Measurements from ENCODE around the gene PRKCA. TPM values are rescaled to one million over a fixed set of nuclear protein-coding genes. Genes with fewer than 3 reads are reported as not detected.

Gene PRKCA
- total and polyA plus RNA-seq, 9 of the 15 experiments (the other 6 are each of a cell fraction or from before 2014, with no cell fraction given): 3.2 to 33.0 (median 17.8) TPM

DNA sequence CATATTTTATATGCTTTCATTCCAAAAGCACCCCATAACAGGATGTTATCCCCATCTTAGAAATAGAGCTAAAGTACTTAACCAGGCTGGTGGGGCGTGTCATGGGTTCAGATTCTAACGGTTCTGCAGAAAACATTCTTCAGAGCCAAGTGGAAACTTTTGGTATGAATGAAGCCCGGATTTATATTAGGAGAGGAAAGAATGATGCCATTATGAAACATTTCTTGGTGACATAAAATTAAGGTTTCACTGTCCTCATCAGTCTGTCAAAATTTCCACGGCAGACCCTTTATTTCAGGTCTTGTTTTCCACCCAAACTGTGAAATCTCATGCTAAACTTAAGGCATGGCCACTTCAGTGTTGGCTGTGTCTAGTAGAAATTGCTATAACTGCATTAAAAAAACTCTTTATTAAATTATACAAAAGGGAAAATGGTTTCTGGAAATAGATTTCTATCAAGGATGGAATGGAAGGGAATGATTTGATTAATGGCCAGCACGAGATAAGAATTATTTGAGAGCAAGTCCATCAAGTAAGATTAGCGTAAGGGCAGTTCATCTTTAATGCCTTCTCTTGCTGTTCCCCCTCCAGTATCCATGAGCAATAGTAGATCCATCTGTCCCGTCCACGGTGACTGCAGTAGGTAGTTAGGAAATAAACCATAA, 11.7 kb downstream of the PRKCA start:
- no peak overlapping the region for H3K27ac ChIP-seq (ENCODE audit: extremely low read depth, low read depth, low read length)
- CTCF ChIA-PET (ENCODE audit: low intra/inter-chr PET ratio): no interaction called here
- H2AFZ ChIP-seq (ENCODE audit: low read depth, low read length): no peak overlapping the region
- H3K4me1 ChIP-seq (replicated peaks in 1 of 2; ENCODE audit: control insufficient read depth in 2 of 2, insufficient read depth in 2 of 2, low read length in 2 of 2): peaks cover 3% of the 10 kb centered on the region in 2 experiments; a peak in 1 of 5 replicates
- H4K20me1 ChIP-seq (replicated peaks; ENCODE audit: control insufficient read depth, insufficient read depth, low read length): no peaks in the 10 kb centered on the region
- H3K36me3 ChIP-seq (ENCODE audit: control insufficient read depth, insufficient read depth, low read length): peaks cover 26% of the 10 kb centered on the region
- no peaks in the 10 kb centered on the region for H3K27me3 ChIP-seq (ENCODE audit: control insufficient read depth in 2 of 2, insufficient read depth in 2 of 2, low read length in 2 of 2)
- intact Hi-C loops (cut with micrococcal nuclease) (no loop called here), in situ Hi-C loops (cut with MboI) (no loop called here)
- no peaks in the 10 kb centered on the region for H3K9me1 ChIP-seq (ENCODE audit: control insufficient read depth, insufficient read depth, low read length)
- H3K9ac ChIP-seq (ENCODE audit: insufficient read depth in 1 of 2, low read depth in 2 of 2, low read length in 2 of 2): no peak overlapping the region
- WGBS (ENCODE audit: insufficient coverage, low coverage, missing lambda C conversion rate): 79% methylated on average over 7 of the region's 8 CpGs
- TF ChIP-seq MED1 (CRISPR knock-in tag; IDR thresholded peaks at IDR 0.05; ENCODE audit: borderline replicate concordance) (no peak), L3MBTL2 (IDR thresholded peaks at IDR 0.05) (no peak), FOXP1 (CRISPR knock-in tag; IDR thresholded peaks at IDR 0.05) (no peak), E2F4 (CRISPR knock-in tag; IDR thresholded peaks at IDR 0.05; ENCODE audit: low read depth) (no peak), NFIX (CRISPR knock-in tag; IDR thresholded peaks at IDR 0.05; ENCODE audit: low read depth) (no peak), SAFB2 (IDR thresholded peaks at IDR 0.05; ENCODE audit: borderline replicate concordance, low read depth, low read length, severe bottlenecking) (no peak), LCOR (CRISPR knock-in tag; IDR thresholded peaks at IDR 0.05) (no peak), NEUROD1 (IDR thresholded peaks at IDR 0.05; ENCODE audit: borderline replicate concordance, low read depth, low read length, partially characterized antibody) (no peak), CBX8 (IDR thresholded peaks at IDR 0.05; ENCODE audit: borderline replicate concordance, extremely low read depth, low read depth, low read length, poor library complexity, severe bottlenecking) (no peak), RBFOX2 (IDR thresholded peaks at IDR 0.05; ENCODE audit: low read depth, low read length) (no peak)
- H3K79me2 ChIP-seq (ENCODE audit: control insufficient read depth, insufficient read depth, low read length): peaks cover 27% of the 10 kb centered on the region; the same call in 2 of the 3 replicates
- DNase-seq (ENCODE audit: extremely low read depth in 1 of 4, low spot score in 3 of 4) (no peak), ATAC-seq (no peak), FAIRE-seq (no peak)
- H3K4me3 ChIP-seq: no peak overlapping the region
- no peaks in the 10 kb centered on the region for H3K9me3 ChIP-seq (replicated peaks; ENCODE audit: control insufficient read depth, insufficient read depth, low read depth, low read length)
- POLR2A ChIA-PET: interaction anchor here (1.7 to 2.0 kb wide), 2 partner anchors 10 to 17 kb away, joined by 6 to 7 read pairs; no protein-coding TSS in a partner anchor
- H3K4me2 ChIP-seq (ENCODE audit: insufficient read depth, low read length): no peak overlapping the region
- no TSS peak for BruUV-seq (replicated peaks)

Measured in K562 (cell line).